ENCODE results near the gene TNFAIP8.
"Not testable (repeated sequence)": the region's sequence is repeated elsewhere in the genome, so short reads cannot be mapped to it uniquely, and the experiment has no call there.

The TNFAIP8 gene

GRCh38 chr5:119439140-119439631 lies 83.4 kb downstream of the TNFAIP8 start:
- H3K9me3 ChIP-seq (ENCODE audit: control insufficient read depth, low read depth, low read length) = no peaks in the 10 kb centered on the region

GRCh38 chr5:119439632-119440031 lies 83.8 kb downstream of the TNFAIP8 start:
- H3K27ac ChIP-seq (ENCODE audit: low read length); H3K9me3 ChIP-seq (ENCODE audit: control insufficient read depth, low read depth, low read length); H3K27me3 ChIP-seq (ENCODE audit: control insufficient read depth, insufficient read depth, low read length); H3K36me3 ChIP-seq (ENCODE audit: control insufficient read depth, low read depth, low read length); H3K4me1 ChIP-seq (ENCODE audit: control insufficient read depth, low read depth, low read length); H3K4me3 ChIP-seq (ENCODE audit: low read length); H3K9ac ChIP-seq (ENCODE audit: low read length): not testable (repeated sequence)

More at GRCh38 chr5:119439140-119439631, 83.4 kb downstream of the TNFAIP8 start:
- H3K9ac ChIP-seq (ENCODE audit: low read length) = no peak overlapping the region
- H3K27me3 ChIP-seq (ENCODE audit: control insufficient read depth, insufficient read depth, low read length) = no peaks in the 10 kb centered on the region
- H3K4me1 ChIP-seq (ENCODE audit: control insufficient read depth, low read depth, low read length) = no peaks in the 10 kb centered on the region
- no peak overlapping the region for H3K27ac ChIP-seq (ENCODE audit: low read length)
- no peaks in the 10 kb centered on the region for H3K36me3 ChIP-seq (ENCODE audit: control insufficient read depth, low read depth, low read length)
- no peak overlapping the region for H3K4me3 ChIP-seq (ENCODE audit: low read length)

GRCh38 chr5:119444643-119445042 lies 88.8 kb downstream of the TNFAIP8 start:
- not testable (repeated sequence) for H3K4me3 ChIP-seq (ENCODE audit: low read length); H3K27me3 ChIP-seq (ENCODE audit: control insufficient read depth, insufficient read depth, low read length); H3K9ac ChIP-seq (ENCODE audit: low read length); H3K36me3 ChIP-seq (ENCODE audit: control insufficient read depth, low read depth, low read length); H3K9me3 ChIP-seq (ENCODE audit: control insufficient read depth, low read depth, low read length); H3K4me1 ChIP-seq (ENCODE audit: control insufficient read depth, low read depth, low read length); H3K27ac ChIP-seq (ENCODE audit: low read length)

- Histone ChIP-seq H3K27ac (ENCODE audit: low read length) (no peak overlapping the region), H3K9me3 (ENCODE audit: control insufficient read depth, low read depth, low read length) (no peaks in the 10 kb centered on the region), H3K4me1 (ENCODE audit: control insufficient read depth, low read depth, low read length) (peaks cover 4% of the 10 kb centered on the region), H3K4me3 (ENCODE audit: low read length) (no peak overlapping the region), H3K36me3 (ENCODE audit: control insufficient read depth, low read depth, low read length) (no peaks in the 10 kb centered on the region), H3K27me3 (ENCODE audit: control insufficient read depth, insufficient read depth, low read length) (no peaks in the 10 kb centered on the region), H3K9ac (ENCODE audit: low read length) (no peak overlapping the region)
Observed at GRCh38 chr5:119445544-119445943, 89.7 kb downstream of the TNFAIP8 start.
